ENCODE data around the gene GNRH2. TPM values are rescaled to one million over a fixed set of nuclear protein-coding genes. Genes with fewer than 3 reads are reported as not detected.
"Not testable (repeated sequence)": the region's sequence is repeated elsewhere in the genome, so short reads cannot be mapped to it uniquely, and the experiment has no call there.

The GNRH2 gene
- total RNA-seq, 4 donors from 2014 or later: 2.3 TPM; not detected in 3

- no peaks in the 10 kb centered on the region for H3K4me1 ChIP-seq
- H3K4me3 ChIP-seq: no peak overlapping the region
- H3K36me3 ChIP-seq: no peaks in the 10 kb centered on the region
- no peak overlapping the region for H3K27ac ChIP-seq
- intact Hi-C loops (cut with DNase I; ENCODE audit: low total_unique reads): no loop called here
- no peak for DNase-seq
- no peak for TF ChIP-seq POLR2A (IDR thresholded peaks at IDR 0.05)
- no peak for TF ChIP-seq CTCF (IDR thresholded peaks at IDR 0.05)
- H3K9me3 ChIP-seq: no peaks in the 10 kb centered on the region
- no peaks in the 10 kb centered on the region for H3K27me3 ChIP-seq
These were observed 22.1 kb upstream of the GNRH2 start for GRCh38 chr20:3021327-3021726.

GRCh38 chr20:3021777-3022176 is 21.6 kb upstream of the GNRH2 start:
- Histone ChIP-seq H3K4me3 (no peak overlapping the region), H3K9me3 (no peaks in the 10 kb centered on the region), H3K27ac (no peak overlapping the region), H3K4me1 (no peaks in the 10 kb centered on the region), H3K27me3 (no peaks in the 10 kb centered on the region), H3K36me3 (no peaks in the 10 kb centered on the region)
- intact Hi-C loops (cut with DNase I; ENCODE audit: low total_unique reads): no loop called here
- DNase-seq: no peak
- TF ChIP-seq CTCF (IDR thresholded peaks at IDR 0.05): no peak
- no peak for TF ChIP-seq POLR2A (IDR thresholded peaks at IDR 0.05)

- H3K27me3 ChIP-seq; intact Hi-C loops (cut with DNase I; ENCODE audit: low total_unique reads); H3K36me3 ChIP-seq; DNase-seq; H3K4me3 ChIP-seq; H3K27ac ChIP-seq; H3K9me3 ChIP-seq; H3K4me1 ChIP-seq: not testable (repeated sequence)
These were observed 20.6 kb upstream of the GNRH2 start for GRCh38 chr20:3022559-3023490.

GRCh38 chr20:3027987-3028386 is 15.4 kb upstream of the GNRH2 start:
- no peaks in the 10 kb centered on the region for H3K36me3 ChIP-seq
- H3K4me1 ChIP-seq: no peaks in the 10 kb centered on the region
- intact Hi-C loops (cut with DNase I; ENCODE audit: low total_unique reads): no loop called here
- H3K27ac ChIP-seq: no peak overlapping the region
- TF ChIP-seq CTCF (IDR thresholded peaks at IDR 0.05) (no peak), POLR2A (IDR thresholded peaks at IDR 0.05) (no peak)
- no peaks in the 10 kb centered on the region for H3K27me3 ChIP-seq
- no peak overlapping the region for H3K4me3 ChIP-seq
- DNase-seq: no peak
- H3K9me3 ChIP-seq: no peaks in the 10 kb centered on the region

GRCh38 chr20:3031524-3032147 is 11.8 kb upstream of the GNRH2 start:
- intact Hi-C loops (cut with DNase I; ENCODE audit: low total_unique reads): no loop called here

More at GRCh38 chr20:3031524-3032147, 11.8 kb upstream of the GNRH2 start:
- no peaks in the 10 kb centered on the region for H3K9me3 ChIP-seq
- no peaks in the 10 kb centered on the region for H3K4me1 ChIP-seq
- no peak for DNase-seq
- no peaks in the 10 kb centered on the region for H3K36me3 ChIP-seq
- no peak overlapping the region for H3K4me3 ChIP-seq
- H3K27ac ChIP-seq: no peak overlapping the region
- TF ChIP-seq CTCF (IDR thresholded peaks at IDR 0.05) (no peak), POLR2A (IDR thresholded peaks at IDR 0.05) (no peak)
- H3K27me3 ChIP-seq: no peaks in the 10 kb centered on the region
